LNCaP clone FGC (cell line): ENCODE measurements around the gene NDUFAB1.

ENCODE experiments used
- DNase-seq: peaks from one replicate; pipeline ENCODE4 v3.0.0-alpha.2; 2011; ENCODE audit warnings: low read depth
- H3K4me3 ChIP-seq: 2 replicates; pipeline ENCODE4 v1.5.1; 2011; ENCODE audit warnings: mild to moderate bottlenecking, low read depth, low read length, control low read depth
- CTCF ChIP-seq: IDR thresholded peaks from 2 replicates; pipeline ENCODE4 v1.5.1; 2012; ENCODE audit warnings: mild to moderate bottlenecking; ENCODE audit not compliant: control insufficient read depth, insufficient read depth; ENCODE audit errors: extremely low read depth

Gene NDUFAB1

DNA sequence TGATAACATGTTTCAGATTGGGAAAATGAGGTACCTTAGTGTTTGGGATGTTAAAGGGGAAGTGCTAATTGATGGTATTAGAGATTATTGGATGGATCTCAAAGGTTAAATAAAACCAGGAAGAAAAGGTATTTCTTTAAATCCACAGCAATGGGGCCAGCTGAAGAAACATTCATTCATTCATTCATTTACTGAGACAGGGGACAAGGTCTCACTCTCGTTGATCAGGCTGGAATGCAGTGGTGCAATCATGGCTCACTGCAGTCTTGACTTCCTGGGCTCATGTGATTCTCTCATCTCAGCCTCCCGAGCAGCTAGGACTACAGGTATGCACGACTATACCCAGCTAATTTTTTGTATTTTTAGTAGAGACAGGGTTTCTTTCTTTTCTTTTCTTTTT is 58.7 kb downstream of the NDUFAB1 start:
- no peak overlapping the region for H3K4me3 ChIP-seq
- no peak for DNase-seq
- no peak for TF ChIP-seq CTCF

DNA sequence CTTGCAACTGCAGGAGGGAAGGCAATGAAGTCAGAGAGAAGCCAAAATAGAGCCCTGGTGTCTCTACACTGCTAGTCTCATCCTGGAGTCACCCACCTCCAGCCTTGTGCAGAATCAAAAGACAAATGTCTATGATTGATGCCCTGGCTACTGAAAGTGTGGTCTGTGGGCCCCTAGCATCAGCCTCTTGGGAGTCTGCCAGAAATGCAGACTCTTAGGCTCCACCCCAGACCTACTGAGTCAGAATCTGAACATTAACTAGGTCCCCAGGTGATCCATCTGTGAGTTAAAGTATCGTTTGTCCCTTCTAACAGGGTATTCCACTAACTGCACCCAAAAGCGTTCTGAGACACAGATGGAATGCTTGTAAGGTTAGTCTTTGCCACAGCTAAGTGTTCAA is 60.2 kb downstream of the NDUFAB1 start:
- no peak overlapping the region for H3K4me3 ChIP-seq
- DNase-seq: no peak
- TF ChIP-seq CTCF: no peak

DNA sequence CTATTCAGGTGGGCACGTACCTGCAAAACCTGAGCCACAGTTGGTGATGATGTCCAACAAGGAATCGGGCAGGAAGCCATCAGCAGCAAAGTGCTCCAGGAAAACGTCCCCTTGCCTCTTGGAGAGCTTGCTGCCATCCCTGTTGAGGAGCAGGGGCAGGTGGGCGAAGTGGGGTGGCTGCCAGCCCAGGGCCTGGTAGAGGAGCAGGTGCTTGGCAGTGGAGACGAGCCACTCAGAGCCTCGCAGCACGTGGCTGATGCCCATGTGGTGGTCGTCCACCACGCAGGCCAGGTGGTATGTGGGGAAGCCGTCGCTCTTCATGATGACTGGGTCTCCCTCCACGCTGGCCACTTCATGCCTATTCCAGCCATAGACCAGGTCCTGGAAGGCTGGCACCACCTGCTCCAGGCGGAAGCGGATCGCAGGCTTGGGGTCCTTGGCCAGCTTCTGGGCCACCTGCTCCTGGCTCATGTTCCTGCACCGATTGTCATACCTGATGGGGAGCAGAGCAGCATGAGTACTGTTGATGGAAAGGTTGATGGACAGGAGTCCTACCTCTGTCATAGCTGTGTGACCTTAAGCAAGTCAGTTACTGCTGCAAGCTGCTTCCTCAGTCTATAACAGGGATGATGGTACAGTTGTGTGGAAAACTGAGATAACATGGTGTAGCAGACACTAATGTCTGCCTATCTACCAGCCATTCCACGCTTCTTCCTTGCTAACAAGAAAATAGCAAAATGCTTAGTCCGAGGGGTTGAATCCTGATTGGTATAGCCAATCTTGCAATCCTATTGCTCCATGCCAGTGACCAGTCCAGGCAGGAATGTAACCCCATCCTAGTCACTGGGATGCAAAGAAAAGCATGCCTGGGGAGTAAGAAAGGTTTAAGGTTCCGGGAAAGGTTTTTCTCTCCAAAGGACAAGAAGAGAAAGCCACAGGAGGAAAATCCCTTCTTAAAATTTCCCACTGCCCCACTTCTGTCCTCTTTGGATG is 61.0 kb downstream of the NDUFAB1 start:
- TF ChIP-seq CTCF: no peak
- DNase-seq: no peak
- H3K4me3 ChIP-seq: no peak overlapping the region

GRCh38 chr16:23532448-23532847 is 63.7 kb downstream of the NDUFAB1 start:
- DNase-seq: no peak
- TF ChIP-seq CTCF: no peak
- H3K4me3 ChIP-seq: no peak overlapping the region
